Tibial artery (tissue), 4 donors: ENCODE measurements around the gene NAA25.
"Not testable (repeated sequence)": the region's sequence is repeated elsewhere in the genome, so short reads cannot be mapped to it uniquely, and the experiment has no call there.

Experiments used
- DNase-seq, 2 donors: peaks; one replicate each; pipeline ENCODE4 v3.0.0-alpha.2; 2019
- H3K27ac ChIP-seq, 2 donors: fragments of 200-600 bp; sonication (generic) in 1 of 2; 1 replicate in 1 of 2; 2 replicates in 1 of 2; pipeline ENCODE4 v1.5.1; 2018 to 2019; ENCODE audit warnings: mild to moderate bottlenecking in 1 of 2
- H3K27me3 ChIP-seq, 2 donors: fragments of 200-600 bp; sonication (generic) in 1 of 2; one replicate each; pipeline versions ENCODE4 v1.5.1 to v1.6.0; 2016 to 2019
- H3K36me3 ChIP-seq, 3 donors: fragments of 200-600 bp; sonication (generic) in 2 of 3; one replicate each; pipeline ENCODE4 v1.5.1; 2016 to 2019; ENCODE audit warnings: mild to moderate bottlenecking in 2 of 3
- H3K4me1 ChIP-seq, 4 donors: fragments of 200-600 bp; sonication (generic) in 2 of 4; 1 replicate in 3 of 4; 2 replicates in 1 of 4; pipeline ENCODE4 v1.5.1; 2016 to 2019
- H3K4me3 ChIP-seq, 2 donors: fragments of 200-600 bp; sonication (generic) in 1 of 2; 1 replicate in 1 of 2; 2 replicates in 1 of 2; pipeline ENCODE4 v1.5.1; 2018 to 2019; ENCODE audit warnings: mild to moderate bottlenecking in 2 of 2
- H3K9me3 ChIP-seq, 3 donors: fragments of 200-600 bp; sonication (generic) in 1 of 3; one replicate each; pipeline ENCODE4 v1.5.1; 2016 to 2019
- intact Hi-C: fragments of 100-400 bp; cut with DNase I; formaldehyde crosslinking; loops from one replicate; pipeline ENCODE4 v1.15.0; 2023; ENCODE audit warnings: low total_unique reads
- TF ChIP-seq, protein P1 (sequence below), 2 experiments: fragments of 200-600 bp in 1 of 2; fragments of 450-650 bp in 1 of 2; IDR thresholded peaks; one replicate each; pipeline ENCODE4 v1.5.1; 2017 to 2019; ENCODE audit warnings: antibody characterized with exemption in 2 of 2, mild to moderate bottlenecking in 1 of 2, moderate library complexity in 1 of 2

Gene NAA25

DNA sequence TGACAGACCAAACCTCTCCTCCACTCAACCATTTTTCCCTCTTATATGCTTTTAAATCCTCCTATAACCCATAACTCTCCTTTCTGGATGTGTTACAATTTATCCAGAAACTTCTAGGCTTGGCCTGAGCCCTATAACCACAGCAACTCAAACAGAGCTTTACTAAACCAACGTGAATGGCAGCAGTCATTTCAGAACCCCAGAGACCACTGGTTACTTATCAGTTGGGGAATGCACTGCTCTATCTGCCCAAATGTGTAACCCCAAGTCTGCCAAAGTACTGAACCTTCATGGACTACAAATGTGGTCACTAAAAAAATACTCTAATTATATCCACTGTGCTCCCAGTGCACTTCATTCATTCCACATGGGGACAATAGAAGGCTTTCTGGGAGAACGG lies 42.0 kb downstream of the NAA25 start:
- Histone ChIP-seq H3K4me3 (no peak overlapping the region), H3K4me1 (no peaks in the 10 kb centered on the region), H3K27ac (no peak overlapping the region), H3K27me3 (no peaks in the 10 kb centered on the region), H3K9me3 (no peaks in the 10 kb centered on the region), H3K36me3 (peaks cover 60 to 98% (median 97%) of the 10 kb centered on the region in 3 donors)
- TF ChIP-seq, protein P1, sequence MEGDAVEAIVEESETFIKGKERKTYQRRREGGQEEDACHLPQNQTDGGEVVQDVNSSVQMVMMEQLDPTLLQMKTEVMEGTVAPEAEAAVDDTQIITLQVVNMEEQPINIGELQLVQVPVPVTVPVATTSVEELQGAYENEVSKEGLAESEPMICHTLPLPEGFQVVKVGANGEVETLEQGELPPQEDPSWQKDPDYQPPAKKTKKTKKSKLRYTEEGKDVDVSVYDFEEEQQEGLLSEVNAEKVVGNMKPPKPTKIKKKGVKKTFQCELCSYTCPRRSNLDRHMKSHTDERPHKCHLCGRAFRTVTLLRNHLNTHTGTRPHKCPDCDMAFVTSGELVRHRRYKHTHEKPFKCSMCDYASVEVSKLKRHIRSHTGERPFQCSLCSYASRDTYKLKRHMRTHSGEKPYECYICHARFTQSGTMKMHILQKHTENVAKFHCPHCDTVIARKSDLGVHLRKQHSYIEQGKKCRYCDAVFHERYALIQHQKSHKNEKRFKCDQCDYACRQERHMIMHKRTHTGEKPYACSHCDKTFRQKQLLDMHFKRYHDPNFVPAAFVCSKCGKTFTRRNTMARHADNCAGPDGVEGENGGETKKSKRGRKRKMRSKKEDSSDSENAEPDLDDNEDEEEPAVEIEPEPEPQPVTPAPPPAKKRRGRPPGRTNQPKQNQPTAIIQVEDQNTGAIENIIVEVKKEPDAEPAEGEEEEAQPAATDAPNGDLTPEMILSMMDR (IDR thresholded peaks at IDR 0.05) = no peak
- intact Hi-C loops = no loop called here
- no peak for DNase-seq

- Histone ChIP-seq H3K27me3 (no peaks in the 10 kb centered on the region), H3K4me3 (no peak overlapping the region), H3K9me3 (no peaks in the 10 kb centered on the region), H3K36me3 (peaks cover 56 to 98% (median 90%) of the 10 kb centered on the region in 3 donors), H3K27ac (no peak overlapping the region), H3K4me1 (no peaks in the 10 kb centered on the region)
- DNase-seq = no peak
- intact Hi-C loops = no loop called here
- TF ChIP-seq, protein P1 (IDR thresholded peaks at IDR 0.05) = no peak
Observed at GRCh38 chr12:112063273-112063672, 45.3 kb downstream of the NAA25 start.

- Histone ChIP-seq H3K27ac (no peak overlapping the region), H3K4me3 (no peak overlapping the region), H3K4me1 (no peaks in the 10 kb centered on the region), H3K27me3 (no peaks in the 10 kb centered on the region), H3K36me3 (peaks cover 58 to 98% (median 88%) of the 10 kb centered on the region in 3 donors), H3K9me3 (no peaks in the 10 kb centered on the region)
- intact Hi-C loops = no loop called here
- TF ChIP-seq, protein P1 (IDR thresholded peaks at IDR 0.05) = no peak
- no peak for DNase-seq
Observed at GRCh38 chr12:112061137-112061536, 47.4 kb downstream of the NAA25 start.

- Histone ChIP-seq H3K36me3 (peaks cover 65 to 100% (median 76%) of the 10 kb centered on the region in 3 donors), H3K9me3 (no peaks in the 10 kb centered on the region), H3K27ac (no peak overlapping the region), H3K4me1 (no peaks in the 10 kb centered on the region), H3K27me3 (no peaks in the 10 kb centered on the region), H3K4me3 (no peak overlapping the region)
- TF ChIP-seq, protein P1 (IDR thresholded peaks at IDR 0.05) = no peak
- DNase-seq = no peak
- intact Hi-C loops = no loop called here
Observed at GRCh38 chr12:112049351-112049750, 59.2 kb downstream of the NAA25 start.

DNA sequence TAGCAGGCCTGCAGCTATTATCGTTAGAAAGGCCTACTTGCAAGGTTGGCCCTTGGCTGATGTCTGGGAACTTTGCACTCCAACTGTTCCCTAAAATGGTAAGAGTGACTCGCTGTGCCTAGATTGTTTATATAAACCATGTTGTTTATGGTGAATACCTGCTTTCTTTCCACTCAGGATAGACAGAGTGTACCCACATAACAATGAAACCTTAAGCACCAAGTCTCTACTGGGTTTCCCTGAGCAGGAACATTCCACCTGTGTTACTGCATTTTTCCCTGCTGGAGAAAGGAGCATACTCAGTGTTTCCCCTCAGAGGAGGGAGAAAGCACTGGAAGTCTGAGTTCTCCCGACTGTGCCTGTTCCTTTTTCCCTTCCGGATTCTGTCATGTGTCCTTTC lies 62.6 kb downstream of the NAA25 start:
- intact Hi-C loops = no loop called here
- Histone ChIP-seq H3K4me1 (no peaks in the 10 kb centered on the region), H3K27me3 (no peaks in the 10 kb centered on the region), H3K36me3 (peaks cover 73 to 100% (median 78%) of the 10 kb centered on the region in 3 donors), H3K27ac (no peak overlapping the region), H3K9me3 (no peaks in the 10 kb centered on the region), H3K4me3 (no peak overlapping the region)
- TF ChIP-seq, protein P1 (IDR thresholded peaks at IDR 0.05) = no peak
- DNase-seq = no peak

- DNase-seq, H3K4me1 ChIP-seq, H3K27me3 ChIP-seq, H3K4me3 ChIP-seq, H3K9me3 ChIP-seq, intact Hi-C loops, H3K27ac ChIP-seq: not testable (repeated sequence)
- peaks cover 71 to 90% (median 80%) of the 10 kb centered on the region in 3 donors for H3K36me3 ChIP-seq
Observed at GRCh38 chr12:112036614-112037013, 72.0 kb downstream of the NAA25 start.
